ENCODE data around the gene RPP14. TPM values are rescaled to one million over a fixed set of nuclear protein-coding genes. Genes with fewer than 3 reads are reported as not detected.

The RPP14 gene
- total RNA-seq, 1 donor from 2014 or later: 15.4 TPM

GRCh38 chr3:58355179-58355578 is 49.1 kb downstream of the RPP14 start:
- DNase-seq (ENCODE audit: low read depth in 2 of 2): no peak

GRCh38 chr3:58356054-58356453 is 50.0 kb downstream of the RPP14 start:
- no peak for DNase-seq (ENCODE audit: low read depth in 2 of 2)

GRCh38 chr3:58357402-58357801 is 51.4 kb downstream of the RPP14 start:
- no peak for DNase-seq (ENCODE audit: low read depth in 2 of 2)

- no peak for DNase-seq (ENCODE audit: low read depth in 2 of 2)
These were observed 52.0 kb downstream of the RPP14 start for GRCh38 chr3:58358092-58358491.

- no peak for DNase-seq (ENCODE audit: low read depth in 2 of 2)
These were observed 52.8 kb downstream of the RPP14 start for GRCh38 chr3:58358808-58359207.

GRCh38 chr3:58359621-58360020 is 53.6 kb downstream of the RPP14 start:
- DNase-seq (ENCODE audit: low read depth in 2 of 2): no peak

GRCh38 chr3:58361866-58362265 is 55.8 kb downstream of the RPP14 start:
- DNase-seq (ENCODE audit: low read depth in 2 of 2): no peak

- no peak for DNase-seq (ENCODE audit: low read depth in 2 of 2)
These were observed 60.7 kb downstream of the RPP14 start for GRCh38 chr3:58366699-58367098.

GRCh38 chr3:58369038-58369437 is 63.0 kb downstream of the RPP14 start:
- no peak for DNase-seq (ENCODE audit: low read depth in 2 of 2)

Other genes with a start within 250 kb of the RPP14 start
- 3.0 and 6.4 TPM in 2 replicates for gene DNASE1L3, start 95.3 kb upstream of the RPP14 start, total RNA-seq
- gene ABHD6, start 68.5 kb upstream of the RPP14 start, total RNA-seq: 15.0 and 28.7 TPM in 2 replicates
- gene HTD2, start 275 bp downstream of the RPP14 start, total RNA-seq: 4.1 and 8.1 TPM in 2 replicates
- 18.0 and 30.2 TPM in 2 replicates for gene PXK, start 26.6 kb downstream of the RPP14 start, total RNA-seq
- gene PDHB, start 127.6 kb downstream of the RPP14 start, total RNA-seq: 60.3 and 63.6 TPM in 2 replicates
- gene KCTD6, start 185.9 kb downstream of the RPP14 start, total RNA-seq: 4.2 and 6.7 TPM in 2 replicates
- 1.0 and 1.6 TPM in 2 replicates for gene ACOX2, start 230.9 kb downstream of the RPP14 start, total RNA-seq